ENCODE data around the gene STAC3. TPM values are rescaled to one million over a fixed set of nuclear protein-coding genes. Genes with fewer than 3 reads are reported as not detected.

Gene STAC3
- polyA plus RNA-seq, 2 of the 4 experiments (the other 2 are of a cell fraction), result 0.40 to 0.43 TPM

DNA sequence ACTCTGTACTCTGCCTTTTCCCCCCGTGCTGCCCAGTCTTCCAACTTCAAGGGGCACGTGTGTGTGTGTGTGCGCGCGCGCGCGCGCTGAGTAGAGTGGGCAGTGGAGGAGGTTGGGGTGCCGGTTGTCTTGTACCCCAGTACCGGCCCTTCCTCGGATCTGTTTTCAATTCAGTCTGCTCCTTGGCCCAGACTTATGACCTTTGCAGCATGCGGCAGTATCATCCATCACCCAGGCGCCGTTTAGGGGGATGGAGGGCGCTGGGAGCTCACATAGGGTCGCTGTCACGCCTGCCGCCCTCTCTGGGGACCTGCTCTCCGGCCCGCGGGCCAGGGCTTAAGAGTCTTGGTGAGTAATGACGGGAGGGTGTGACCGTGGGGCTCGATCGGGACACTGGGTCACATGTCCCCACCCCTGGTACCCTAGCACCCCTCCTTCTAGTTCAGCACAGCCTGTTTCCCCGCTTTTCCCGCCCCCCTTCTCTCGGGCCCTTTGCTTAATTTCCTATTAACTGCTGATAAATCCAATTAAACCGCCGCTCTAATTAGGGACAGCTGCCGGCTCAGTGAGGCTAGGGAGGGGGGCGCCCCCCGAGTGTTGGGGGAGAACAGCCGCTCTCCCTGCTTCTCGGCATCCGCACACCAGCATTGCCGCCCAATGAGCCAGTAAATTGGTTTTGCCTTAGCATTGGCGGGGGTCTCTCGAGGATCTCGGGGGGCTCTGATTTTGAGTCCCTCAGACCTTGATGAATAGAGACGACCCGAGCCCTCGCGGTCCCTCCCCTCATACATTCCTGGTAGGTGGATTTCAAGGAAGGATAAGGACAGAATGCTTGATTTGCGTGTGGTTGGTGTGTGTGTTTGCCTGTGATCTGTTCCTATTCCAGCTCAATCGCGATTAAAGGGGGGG, 9.3 kb downstream of the STAC3 start:
- WGBS (ENCODE audit: missing lambda C conversion rate), result 69% methylated on average over 48 of the region's 48 CpGs
- Histone ChIP-seq H3K4me2 (peak overlapping the region; percentile 98), H3K4me1 (peaks cover 31% of the 10 kb centered on the region; the same call in 2 of the 3 replicates), H3K27ac (no peak overlapping the region; a peak in 1 of 6 replicates), H3K9me3 (no peaks in the 10 kb centered on the region), H3K4me3 (no peak overlapping the region; the same call in 2 of the 3 replicates)
- POLR2A ChIA-PET, result interaction anchor here (1.6 to 1.9 kb wide), 2 partner anchors 12 to 28 kb away, joined by 6 to 12 read pairs; partner anchors contain the start of gene SHMT2
- DNase-seq (ENCODE audit: low read depth in 1 of 2, low spot score in 1 of 2) (no peak), ATAC-seq (no peak), FAIRE-seq (no peak)
- TF ChIP-seq USF2 (IDR thresholded peaks at IDR 0.05) (0 out of 2 replicates have a peak, but pooled peaks have one; percentile 12), CEBPB (IDR thresholded peaks at IDR 0.05) (no peak)
- CTCF ChIA-PET, result interaction anchor here (0.9 to 26.5 kb wide), 21 partner anchors 10 to 342 kb away, joined by 3 to 615 read pairs (median 13); partner anchors contain the start of genes GLI1, INHBE, NXPH4 and SHMT2

GRCh38 chr12:57240926-57241401, 10.0 kb downstream of the STAC3 start:
- CTCF ChIA-PET, result interaction anchor here (1.0 to 26.5 kb wide), 10 partner anchors 11 to 342 kb away, joined by 3 to 615 read pairs (median 25); partner anchors contain the start of genes GLI1, INHBE, NXPH4 and SHMT2
- ATAC-seq (peak; percentile 7 to 31; a peak in 3 of 6 replicates), DNase-seq (ENCODE audit: low read depth in 1 of 2, low spot score in 1 of 2) (peak in 1 of 2 experiments; percentile 59), FAIRE-seq (no peak)
- Histone ChIP-seq H3K27ac (peak overlapping the region; percentile 75 to 93; a peak in 5 of 6 replicates), H3K4me1 (peaks cover 31% of the 10 kb centered on the region; the same call in 2 of the 3 replicates), H3K9me3 (no peaks in the 10 kb centered on the region), H3K4me3 (peak overlapping the region; percentile 55), H3K4me2 (peak overlapping the region; percentile 83)
- POLR2A ChIA-PET, result interaction anchor here (0.6 to 3.1 kb wide), 3 partner anchors 11 to 168 kb away, joined by 7 to 20 read pairs (median 11); partner anchors contain the start of gene SHMT2
- WGBS (ENCODE audit: missing lambda C conversion rate), result 52% methylated on average over 14 of the region's 19 CpGs
- TF ChIP-seq POLR2AphosphoS2 (conservative IDR thresholded peaks at IDR 0.05; ENCODE audit: low read length) (no peak), RAD21 (conservative IDR thresholded peaks at IDR 0.05 in 1 of 2, IDR thresholded peaks at IDR 0.05 in 1 of 2) (no peak), USF2 (IDR thresholded peaks at IDR 0.05) (no peak), HEYL (CRISPR knock-in tag; IDR thresholded peaks at IDR 0.05) (no peak), TFCP2L1 (CRISPR knock-in tag; IDR thresholded peaks at IDR 0.05) (no peak), JUNB (IDR thresholded peaks at IDR 0.05) (no peak)

- WGBS (ENCODE audit: missing lambda C conversion rate), result 3% methylated on average over 52 of the region's 72 CpGs
- TF ChIP-seq, protein P1, sequence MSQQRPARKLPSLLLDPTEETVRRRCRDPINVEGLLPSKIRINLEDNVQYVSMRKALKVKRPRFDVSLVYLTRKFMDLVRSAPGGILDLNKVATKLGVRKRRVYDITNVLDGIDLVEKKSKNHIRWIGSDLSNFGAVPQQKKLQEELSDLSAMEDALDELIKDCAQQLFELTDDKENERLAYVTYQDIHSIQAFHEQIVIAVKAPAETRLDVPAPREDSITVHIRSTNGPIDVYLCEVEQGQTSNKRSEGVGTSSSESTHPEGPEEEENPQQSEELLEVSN (IDR thresholded peaks at IDR 0.05; ENCODE audit: borderline replicate concordance, low read depth), result no peak; the same call in 1 of the 2 replicates
- TF ChIP-seq MYC (IDR thresholded peaks at IDR 0.05; ENCODE audit: borderline replicate concordance, low read length) (peak; percentile 53; the same call in 1 of the 2 replicates), FOSL2 (IDR thresholded peaks at IDR 0.05) (no peak), FOSL2 (CRISPR knock-in tag; IDR thresholded peaks at IDR 0.05) (0 out of 2 replicates have a peak, but pooled peaks have one; percentile 4), CEBPB (IDR thresholded peaks at IDR 0.05) (peak; percentile 7 to 43; a peak in 1 of 4 replicates), HOXA7 (CRISPR knock-in tag; IDR thresholded peaks at IDR 0.05) (no peak), RNF2 (IDR thresholded peaks at IDR 0.05; ENCODE audit: borderline replicate concordance, low read depth) (peak; percentile 92; the same call in 1 of the 2 replicates), MAFK (IDR thresholded peaks at IDR 0.05; ENCODE audit: partially characterized antibody) (no peak), JUN (IDR thresholded peaks at IDR 0.05) (peak in 1 of 2 experiments; percentile 41; a peak in 2 of 5 replicates), MAX (IDR thresholded peaks at IDR 0.05) (peak; percentile 77)
- POLR2A ChIA-PET, result interaction anchor here (0.6 to 3.1 kb wide), 4 partner anchors 11 to 167 kb away, joined by 5 to 20 read pairs (median 9); partner anchors contain the start of gene SHMT2
- DNase-seq (ENCODE audit: low read depth in 1 of 2, low spot score in 1 of 2) (peak in 1 of 2 experiments; percentile 65), ATAC-seq (peak; percentile 5 to 22; a peak in 4 of 6 replicates), FAIRE-seq (no peak)
- H3K9me3 ChIP-seq, result no peaks in the 10 kb centered on the region
- H3K4me2 ChIP-seq, result peak overlapping the region; percentile 83
- peak overlapping the region; percentile 55 for H3K4me3 ChIP-seq
- CTCF ChIA-PET, result interaction anchor here (1.0 to 26.5 kb wide), 15 partner anchors 12 to 343 kb away, joined by 3 to 615 read pairs (median 7); partner anchors contain the start of genes GLI1, INHBE, NXPH4 and SHMT2
- peaks cover 31% of the 10 kb centered on the region; the same call in 2 of the 3 replicates for H3K4me1 ChIP-seq
- H3K27ac ChIP-seq, result peak overlapping the region; percentile 75 to 93
Measured at GRCh38 chr12:57240066-57240921, 10.7 kb downstream of the STAC3 start.
